ENCODE measurements around the gene RNF141. TPM values are rescaled to one million over a fixed set of nuclear protein-coding genes. Genes with fewer than 3 reads are reported as not detected.

The RNF141 gene
- total and polyA plus RNA-seq, 2 experiments from 2014 or later = 35.9 to 46.9 TPM

- no peak for DNase-seq
- no peaks in the 10 kb centered on the region for H3K9me3 ChIP-seq (ENCODE audit: low read depth)
- no peak overlapping the region for H3K27ac ChIP-seq
- no peak for TF ChIP-seq EZH2phosphoT487 (IDR thresholded peaks at IDR 0.05; ENCODE audit: insufficient read depth, low read depth)
- no peak for TF ChIP-seq EZH2 (IDR thresholded peaks at IDR 0.05; ENCODE audit: insufficient read depth, poor library complexity, severe bottlenecking)
- in situ Hi-C loops (cut with MboI) = no loop called here
- H3K4me3 ChIP-seq = no peak overlapping the region
- H3K4me2 ChIP-seq (ENCODE audit: unreplicated experiment) = no peak overlapping the region
- WGBS, 2 experiments (ENCODE audit: low coverage in 1 of 2, low lambda C conversion rate in 2 of 2, missing lambda C conversion rate in 2 of 2) = 94 to 100% methylated on average over 1 of the region's 1 CpG
- no peaks in the 10 kb centered on the region for H3F3A ChIP-seq (ENCODE audit: insufficient read depth)
- no peak overlapping the region for H2AFZ ChIP-seq
- H3K27me3 ChIP-seq (replicated peaks; ENCODE audit: insufficient read depth) = no peaks in the 10 kb centered on the region
- H4K20me1 ChIP-seq (ENCODE audit: insufficient read depth) = no peaks in the 10 kb centered on the region
- H3K4me1 ChIP-seq (ENCODE audit: insufficient read depth) = no peaks in the 10 kb centered on the region
- H3K79me2 ChIP-seq (ENCODE audit: insufficient read depth) = no peaks in the 10 kb centered on the region
- H3K36me3 ChIP-seq (ENCODE audit: low read depth) = no peaks in the 10 kb centered on the region
- no peak overlapping the region for H3K9ac ChIP-seq
- H3K9me2 ChIP-seq (ENCODE audit: insufficient read depth) = no peaks in the 10 kb centered on the region
These were observed 64.6 kb downstream of the RNF141 start for GRCh38 chr11:10476342-10476741.

GRCh38 chr11:10474551-10474950 lies 66.4 kb downstream of the RNF141 start:
- TF ChIP-seq EZH2phosphoT487 (IDR thresholded peaks at IDR 0.05; ENCODE audit: insufficient read depth, low read depth) (no peak), EZH2 (IDR thresholded peaks at IDR 0.05; ENCODE audit: insufficient read depth, poor library complexity, severe bottlenecking) (no peak)
- in situ Hi-C loops (cut with MboI) = no loop called here
- Histone ChIP-seq H3K27me3 (replicated peaks; ENCODE audit: insufficient read depth) (no peaks in the 10 kb centered on the region), H3K27ac (no peak overlapping the region), H3K9me2 (ENCODE audit: insufficient read depth) (no peaks in the 10 kb centered on the region), H3K4me2 (ENCODE audit: unreplicated experiment) (no peak overlapping the region), H3K4me3 (no peak overlapping the region), H3K9me3 (ENCODE audit: low read depth) (no peaks in the 10 kb centered on the region), H3K9ac (no peak overlapping the region), H3F3A (ENCODE audit: insufficient read depth) (no peaks in the 10 kb centered on the region), H2AFZ (no peak overlapping the region), H3K79me2 (ENCODE audit: insufficient read depth) (no peaks in the 10 kb centered on the region), H4K20me1 (ENCODE audit: insufficient read depth) (no peaks in the 10 kb centered on the region), H3K36me3 (ENCODE audit: low read depth) (no peaks in the 10 kb centered on the region), H3K4me1 (ENCODE audit: insufficient read depth) (no peaks in the 10 kb centered on the region)
- 96 to 100% methylated on average over 2 of the region's 2 CpGs for WGBS, 2 experiments (ENCODE audit: low coverage in 1 of 2, low lambda C conversion rate in 2 of 2, missing lambda C conversion rate in 2 of 2)
- no peak for DNase-seq

GRCh38 chr11:10473371-10473770 lies 67.6 kb downstream of the RNF141 start:
- no peak for DNase-seq
- Histone ChIP-seq H2AFZ (no peak overlapping the region), H3K27me3 (replicated peaks; ENCODE audit: insufficient read depth) (no peaks in the 10 kb centered on the region), H3K79me2 (ENCODE audit: insufficient read depth) (no peaks in the 10 kb centered on the region), H3K9ac (no peak overlapping the region), H3K4me2 (ENCODE audit: unreplicated experiment) (no peak overlapping the region), H3K36me3 (ENCODE audit: low read depth) (no peaks in the 10 kb centered on the region), H3F3A (ENCODE audit: insufficient read depth) (no peaks in the 10 kb centered on the region), H3K4me1 (ENCODE audit: insufficient read depth) (no peaks in the 10 kb centered on the region), H3K9me2 (ENCODE audit: insufficient read depth) (no peaks in the 10 kb centered on the region), H4K20me1 (ENCODE audit: insufficient read depth) (no peaks in the 10 kb centered on the region), H3K9me3 (ENCODE audit: low read depth) (no peaks in the 10 kb centered on the region), H3K4me3 (no peak overlapping the region), H3K27ac (no peak overlapping the region)
- in situ Hi-C loops (cut with MboI) = no loop called here
- 90 to 93% methylated on average over 4 of the region's 4 CpGs for WGBS, 2 experiments (ENCODE audit: low coverage in 1 of 2, low lambda C conversion rate in 2 of 2, missing lambda C conversion rate in 2 of 2)
- TF ChIP-seq EZH2phosphoT487 (IDR thresholded peaks at IDR 0.05; ENCODE audit: insufficient read depth, low read depth) = no peak
- no peak for TF ChIP-seq EZH2 (IDR thresholded peaks at IDR 0.05; ENCODE audit: insufficient read depth, poor library complexity, severe bottlenecking)

- H3K4me1 ChIP-seq (ENCODE audit: insufficient read depth) = no peaks in the 10 kb centered on the region
- no peak for DNase-seq
- H3K9me2 ChIP-seq (ENCODE audit: insufficient read depth) = no peaks in the 10 kb centered on the region
- no peak overlapping the region for H3K9ac ChIP-seq
- 96 to 98% methylated on average over 5 of the region's 5 CpGs for WGBS, 2 experiments (ENCODE audit: low coverage in 1 of 2, low lambda C conversion rate in 2 of 2, missing lambda C conversion rate in 2 of 2)
- no peak overlapping the region for H3K4me3 ChIP-seq
- H4K20me1 ChIP-seq (ENCODE audit: insufficient read depth) = no peaks in the 10 kb centered on the region
- no peak overlapping the region for H2AFZ ChIP-seq
- no peaks in the 10 kb centered on the region for H3K79me2 ChIP-seq (ENCODE audit: insufficient read depth)
- TF ChIP-seq EZH2 (IDR thresholded peaks at IDR 0.05; ENCODE audit: insufficient read depth, poor library complexity, severe bottlenecking) = no peak
- TF ChIP-seq EZH2phosphoT487 (IDR thresholded peaks at IDR 0.05; ENCODE audit: insufficient read depth, low read depth) = no peak
- no peaks in the 10 kb centered on the region for H3K27me3 ChIP-seq (replicated peaks; ENCODE audit: insufficient read depth)
- no peaks in the 10 kb centered on the region for H3F3A ChIP-seq (ENCODE audit: insufficient read depth)
- no peak overlapping the region for H3K4me2 ChIP-seq (ENCODE audit: unreplicated experiment)
- in situ Hi-C loops (cut with MboI) = no loop called here
- H3K27ac ChIP-seq = no peak overlapping the region
- no peaks in the 10 kb centered on the region for H3K9me3 ChIP-seq (ENCODE audit: low read depth)
- no peaks in the 10 kb centered on the region for H3K36me3 ChIP-seq (ENCODE audit: low read depth)
These were observed 78.2 kb downstream of the RNF141 start for GRCh38 chr11:10462746-10463300.

MicroRNA genes within 50 kb of the gene (microRNA counts, 767-probe panel; counts per million panel counts)
- microRNA hsa-miR-4485 = 447 counts per million, percentile 86 among the panel's probes with 10 or more counts

Other genes starting within 250 kb of the RNF141 start
- 32.7 and 42.7 TPM in 2 replicates for gene SBF2, start 247.0 kb downstream of the RNF141 start, total RNA-seq (2014; rRNA removed; shearing (Covaris generic))
- gene SBF2, start 247.0 kb downstream of the RNF141 start, polyA plus RNA-seq (2016; fragmentation: Nextera tagmentation; extraction: Ambion mirVana) = 18.8 and 21.9 TPM in 2 replicates
- gene ADM, start 236.1 kb downstream of the RNF141 start, total RNA-seq (2014; rRNA removed; shearing (Covaris generic)) = 537 and 551 TPM in 2 replicates
- 451 and 460 TPM in 2 replicates for gene ADM, start 236.1 kb downstream of the RNF141 start, polyA plus RNA-seq (2016; fragmentation: Nextera tagmentation; extraction: Ambion mirVana)
- 4.9 and 6.4 TPM in 2 replicates for gene AMPD3, start 85.9 kb downstream of the RNF141 start, total RNA-seq (2014; rRNA removed; shearing (Covaris generic))
- gene AMPD3, start 85.9 kb downstream of the RNF141 start, polyA plus RNA-seq (2016; fragmentation: Nextera tagmentation; extraction: Ambion mirVana) = 3.3 and 3.6 TPM in 2 replicates
- gene LYVE1, start 27.5 kb upstream of the RNF141 start, total RNA-seq (2014; rRNA removed; shearing (Covaris generic)) = not detected in 2 replicates
- not detected in 2 replicates for gene LYVE1, start 27.5 kb upstream of the RNF141 start, polyA plus RNA-seq (2016; fragmentation: Nextera tagmentation; extraction: Ambion mirVana)
- 5.9 and 6.7 TPM in 2 replicates for gene IRAG1, start 152.6 kb upstream of the RNF141 start, total RNA-seq (2014; rRNA removed; shearing (Covaris generic))
- gene IRAG1, start 152.6 kb upstream of the RNF141 start, polyA plus RNA-seq (2016; fragmentation: Nextera tagmentation; extraction: Ambion mirVana) = 4.5 and 5.3 TPM in 2 replicates
- gene CTR9, start 210.1 kb upstream of the RNF141 start, total RNA-seq (2014; rRNA removed; shearing (Covaris generic)) = 20.2 and 24.4 TPM in 2 replicates
- 29.9 and 32.3 TPM in 2 replicates for gene CTR9, start 210.1 kb upstream of the RNF141 start, polyA plus RNA-seq (2016; fragmentation: Nextera tagmentation; extraction: Ambion mirVana)

Data from GM23248 (cell line).